Measurements from ENCODE around the gene SLC27A1.
"Not testable (repeated sequence)": the region's sequence is repeated elsewhere in the genome, so short reads cannot be mapped to it uniquely, and the experiment has no call there.

SLC27A1 gene

GRCh38 chr19:17534767-17535166, 64.4 kb downstream of the SLC27A1 start:
- in situ Hi-C loops (cut with MboI; ENCODE audit: low sequenced_read_pairs) = no loop called here

- in situ Hi-C loops (cut with MboI; ENCODE audit: low sequenced_read_pairs) = no loop called here
Measured at GRCh38 chr19:17536955-17537354, 66.6 kb downstream of the SLC27A1 start.

GRCh38 chr19:17538684-17539237, 68.4 kb downstream of the SLC27A1 start:
- in situ Hi-C loops (cut with MboI; ENCODE audit: low sequenced_read_pairs) = no loop called here

GRCh38 chr19:17539238-17540117, 69.2 kb downstream of the SLC27A1 start:
- in situ Hi-C loops (cut with MboI; ENCODE audit: low sequenced_read_pairs) = no loop called here

GRCh38 chr19:17540174-17540573, 69.8 kb downstream of the SLC27A1 start:
- in situ Hi-C loops (cut with MboI; ENCODE audit: low sequenced_read_pairs) = no loop called here

GRCh38 chr19:17541184-17541759, 70.9 kb downstream of the SLC27A1 start:
- in situ Hi-C loops (cut with MboI; ENCODE audit: low sequenced_read_pairs) = no loop called here

GRCh38 chr19:17542042-17542441, 71.7 kb downstream of the SLC27A1 start:
- in situ Hi-C loops (cut with MboI; ENCODE audit: low sequenced_read_pairs) = no loop called here

- in situ Hi-C loops (cut with MboI; ENCODE audit: low sequenced_read_pairs) = no loop called here
Measured at GRCh38 chr19:17542793-17543582, 72.7 kb downstream of the SLC27A1 start.

- in situ Hi-C loops (cut with MboI; ENCODE audit: low sequenced_read_pairs) = no loop called here
Measured at GRCh38 chr19:17543986-17544385, 73.7 kb downstream of the SLC27A1 start.

GRCh38 chr19:17544418-17544817, 74.1 kb downstream of the SLC27A1 start:
- in situ Hi-C loops (cut with MboI; ENCODE audit: low sequenced_read_pairs) = no loop called here

GRCh38 chr19:17548145-17548544, 77.8 kb downstream of the SLC27A1 start:
- in situ Hi-C loops (cut with MboI; ENCODE audit: low sequenced_read_pairs) = no loop called here

GRCh38 chr19:17549085-17549740, 78.9 kb downstream of the SLC27A1 start:
- in situ Hi-C loops (cut with MboI; ENCODE audit: low sequenced_read_pairs) = no loop called here

GRCh38 chr19:17550076-17550667, 79.8 kb downstream of the SLC27A1 start:
- in situ Hi-C loops (cut with MboI; ENCODE audit: low sequenced_read_pairs) = no loop called here

- in situ Hi-C loops (cut with MboI; ENCODE audit: low sequenced_read_pairs) = not testable (repeated sequence)
Measured at GRCh38 chr19:17552735-17553134, 82.4 kb downstream of the SLC27A1 start.

- in situ Hi-C loops (cut with MboI; ENCODE audit: low sequenced_read_pairs) = no loop called here
Measured at GRCh38 chr19:17553256-17553655, 82.9 kb downstream of the SLC27A1 start.

- in situ Hi-C loops (cut with MboI; ENCODE audit: low sequenced_read_pairs) = no loop called here
Measured at GRCh38 chr19:17554968-17555479, 84.7 kb downstream of the SLC27A1 start.

- in situ Hi-C loops (cut with MboI; ENCODE audit: low sequenced_read_pairs) = no loop called here
Measured at GRCh38 chr19:17555480-17555928, 85.2 kb downstream of the SLC27A1 start, which contains the start of gene COLGALT1. Gene COLGALT1 (plus strand): TSS chr19:17555649. CDS start chr19:17555714, 65 bp downstream.

Data from HL-60/S4 treated with phorbol 12-myristate 13-acetate at 8.2 ng/mL for 4 days and 3 days (cell line).